CD4-positive, alpha-beta T cell treated with Interleukin-15 for 4 hours (primary cell): Measurements from ENCODE around the gene DEPDC1B.
"Not testable (repeated sequence)": the region's sequence is repeated elsewhere in the genome, so short reads cannot be mapped to it uniquely, and the experiment has no call there.

Experiments
- DNase-seq: peaks from one replicate; pipeline ENCODE4 v3.0.0-alpha.2; 2020; ENCODE audit warnings: low spot score

The DEPDC1B gene

DNA sequence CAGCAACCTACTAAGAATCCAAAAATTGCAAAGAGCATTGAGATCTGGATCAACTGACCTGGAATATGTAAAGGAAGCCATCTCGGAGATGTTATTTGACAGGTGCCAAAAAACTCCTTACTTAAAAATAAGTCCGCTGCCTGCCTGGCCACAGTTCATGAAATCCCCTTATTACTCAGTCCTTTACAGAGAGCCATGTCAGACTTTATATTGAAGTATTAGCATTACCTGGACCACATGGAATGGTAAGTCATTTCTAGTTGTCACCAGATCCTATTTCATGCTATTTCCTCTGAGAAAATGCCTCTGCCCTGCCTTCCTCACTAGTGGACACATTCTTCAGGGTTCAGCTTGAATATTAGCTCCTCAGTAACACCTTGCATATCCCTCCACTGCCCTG, 115.7 kb downstream of the DEPDC1B start:
- DNase-seq = no peak

DNA sequence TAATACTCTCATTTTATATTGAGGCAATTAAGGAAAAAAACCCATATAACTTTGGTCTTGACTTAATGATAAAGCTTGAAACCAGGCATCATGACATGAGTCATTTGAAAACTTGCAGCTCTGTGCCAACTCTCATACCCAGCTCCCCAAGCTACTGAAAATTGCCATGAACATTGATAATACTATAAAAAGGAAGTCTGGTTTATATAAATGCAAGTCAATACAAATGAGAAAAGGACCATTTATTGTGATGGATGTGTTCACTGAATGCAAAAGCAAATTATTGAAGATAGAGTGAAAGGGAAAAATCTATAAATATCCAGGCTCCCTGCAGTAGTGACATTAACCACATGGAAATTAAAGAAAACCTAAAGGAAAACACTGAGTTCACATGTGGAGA, 116.3 kb downstream of the DEPDC1B start:
- DNase-seq = no peak

DNA sequence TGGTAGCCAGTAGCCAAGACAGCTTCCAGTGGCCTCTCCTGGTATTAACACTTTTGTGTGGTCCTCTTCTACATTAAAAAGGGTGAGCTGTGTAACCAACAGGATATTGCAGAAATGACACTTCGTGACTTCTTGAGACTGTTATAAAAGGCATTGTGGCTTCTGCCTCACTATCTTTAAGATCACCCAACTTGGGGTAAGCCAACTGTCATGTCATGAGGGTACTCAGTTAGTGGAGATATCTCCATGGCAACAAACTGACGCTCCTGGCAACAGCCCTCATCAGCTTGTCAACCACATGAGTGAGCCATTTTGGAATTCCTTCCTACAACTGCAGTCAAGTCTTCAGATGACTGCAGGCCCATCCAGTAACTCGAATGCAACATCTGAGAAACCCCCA, 121.7 kb downstream of the DEPDC1B start:
- DNase-seq = no peak

- no peak for DNase-seq
Observed at GRCh38 chr5:60577116-60577515, 122.8 kb downstream of the DEPDC1B start.

DNA sequence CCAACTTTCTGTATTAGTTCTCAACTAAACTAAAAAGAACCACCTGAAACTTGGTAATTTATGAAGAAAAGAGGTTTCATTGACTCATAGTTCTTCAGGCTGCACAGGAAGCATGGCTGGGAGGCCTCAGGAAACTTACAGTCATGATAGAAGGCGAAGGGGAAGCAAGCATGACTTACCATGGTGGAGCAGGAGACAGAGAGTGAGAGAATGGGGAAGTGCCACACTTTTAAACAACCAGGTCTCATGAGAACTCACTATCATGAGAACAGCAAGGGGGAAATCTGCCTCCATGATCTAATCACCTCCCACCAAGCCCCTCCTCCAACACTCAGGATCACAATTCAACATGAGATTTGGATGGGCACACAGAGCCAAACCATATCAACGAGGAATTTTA, 123.5 kb downstream of the DEPDC1B start:
- DNase-seq = no peak

DNA sequence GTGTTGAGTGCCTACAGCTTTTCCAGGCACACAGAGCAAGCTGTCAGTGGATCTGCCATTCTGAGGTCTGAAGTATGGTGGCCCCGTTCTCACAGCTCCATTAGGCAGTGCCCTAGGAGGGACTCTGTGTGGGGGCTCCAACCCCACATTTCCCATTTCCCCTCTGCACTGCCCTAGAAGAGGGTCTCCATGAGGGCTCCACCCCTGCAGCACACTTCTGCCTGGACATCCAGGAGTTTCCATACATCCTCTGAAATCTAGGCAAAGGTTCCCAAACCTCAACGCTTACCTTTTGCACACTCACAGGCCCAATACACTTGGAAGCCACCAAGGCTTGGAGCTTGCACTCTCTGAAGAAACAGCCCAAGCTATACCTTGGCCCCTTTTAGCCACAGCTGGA, 131.3 kb downstream of the DEPDC1B start:
- no peak for DNase-seq

DNA sequence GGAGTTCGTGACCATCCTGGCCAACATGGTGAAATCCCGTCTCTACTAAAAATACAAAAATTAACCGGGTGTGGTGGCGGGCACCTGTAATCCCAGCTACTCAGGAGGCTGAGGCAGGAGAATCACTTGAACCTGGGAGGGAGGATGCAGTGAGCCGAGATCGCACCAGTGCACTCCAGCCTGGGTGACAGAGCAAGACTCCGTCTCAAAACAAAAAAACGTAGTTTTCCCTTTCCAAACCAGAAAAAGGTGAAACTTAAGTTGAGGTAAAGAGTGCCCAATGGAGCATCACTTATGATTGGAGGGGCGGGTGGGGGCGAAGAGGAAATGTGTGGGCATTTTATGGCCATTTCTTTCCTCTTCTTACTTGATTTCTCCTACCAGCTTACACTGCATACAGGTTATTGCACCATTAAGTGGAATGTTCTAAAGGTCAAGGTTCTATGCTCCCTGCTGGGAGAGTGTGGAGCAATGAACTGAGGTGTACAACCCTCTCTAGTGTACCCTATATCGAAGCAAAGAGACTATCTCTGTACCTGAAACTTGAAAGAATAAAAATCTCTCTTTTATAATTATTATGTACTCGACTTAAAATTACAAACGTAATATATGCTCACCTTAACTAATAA, 136.2 kb downstream of the DEPDC1B start:
- DNase-seq = no peak

GRCh38 chr5:60553291-60553690, 146.7 kb downstream of the DEPDC1B start:
- not testable (repeated sequence) for DNase-seq

DNA sequence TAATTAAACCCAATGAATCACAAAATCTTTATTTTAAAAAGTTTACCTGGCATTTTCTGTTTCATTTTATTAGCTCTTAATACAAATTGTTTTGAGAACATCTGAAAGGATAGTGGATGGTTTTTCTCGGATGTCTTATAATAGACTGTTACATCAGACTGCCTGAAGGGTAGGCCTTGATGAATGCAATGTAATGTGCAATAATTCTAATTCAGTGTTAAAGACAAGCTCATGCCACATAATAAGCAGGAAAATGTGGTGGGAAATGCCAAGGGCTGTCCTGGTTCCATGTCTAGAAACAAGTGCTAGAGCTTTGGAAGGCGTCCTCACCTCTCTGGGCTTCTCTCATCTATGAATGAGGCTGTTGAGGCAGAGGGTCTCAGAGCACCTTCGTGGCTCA, 148.1 kb downstream of the DEPDC1B start:
- no peak for DNase-seq

DNA sequence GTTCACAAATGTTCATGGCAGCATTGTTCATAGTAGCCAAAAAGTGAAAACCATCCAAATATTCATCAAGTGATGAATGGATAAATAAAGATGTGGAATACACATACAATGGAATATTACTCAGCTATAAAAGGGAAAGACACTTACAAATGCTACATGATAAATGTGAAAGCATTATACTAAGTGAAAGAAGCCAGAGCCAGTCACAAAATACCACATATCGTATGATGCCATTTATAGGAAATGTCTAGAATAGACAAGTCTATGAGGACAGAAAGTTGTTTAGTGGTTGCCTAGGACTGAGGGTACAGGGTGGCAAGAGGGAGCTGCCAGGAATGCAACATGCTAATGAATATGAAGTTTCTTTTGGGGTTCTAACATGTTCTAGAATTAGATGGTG, 148.7 kb downstream of the DEPDC1B start:
- no peak for DNase-seq

GRCh38 chr5:60550311-60550710, 149.7 kb downstream of the DEPDC1B start:
- DNase-seq = no peak

- no peak for DNase-seq
Observed at GRCh38 chr5:60549841-60550240, 150.1 kb downstream of the DEPDC1B start.
